Mammary epithelial cell (primary cell): ENCODE results near the gene ZBTB5.

Source experiments
- EZH2 ChIP-seq: IDR thresholded peaks from 2 replicates; pipeline ENCODE4 v1.6.1; 2012; ENCODE audit warnings: low read length, inconsistent platforms, borderline replicate concordance
- TF ChIP-seq, protein P1 (sequence below), 2 donors: IDR thresholded peaks in 1 of 2; conservative IDR thresholded peaks in 1 of 2; 2 replicates each; pipeline ENCODE4 v1.5.1; 2011 to 2012; ENCODE audit warnings: inconsistent platforms in 2 of 2, low read length in 2 of 2, mild to moderate bottlenecking in 2 of 2, control low read depth in 1 of 2, low read depth in 1 of 2; ENCODE audit not compliant: insufficient read depth in 1 of 2; ENCODE audit errors: extremely low read depth in 1 of 2

GRCh38 chr9:37504605-37505004 lies 39.4 kb upstream of the ZBTB5 start:
- TF ChIP-seq, protein P1, sequence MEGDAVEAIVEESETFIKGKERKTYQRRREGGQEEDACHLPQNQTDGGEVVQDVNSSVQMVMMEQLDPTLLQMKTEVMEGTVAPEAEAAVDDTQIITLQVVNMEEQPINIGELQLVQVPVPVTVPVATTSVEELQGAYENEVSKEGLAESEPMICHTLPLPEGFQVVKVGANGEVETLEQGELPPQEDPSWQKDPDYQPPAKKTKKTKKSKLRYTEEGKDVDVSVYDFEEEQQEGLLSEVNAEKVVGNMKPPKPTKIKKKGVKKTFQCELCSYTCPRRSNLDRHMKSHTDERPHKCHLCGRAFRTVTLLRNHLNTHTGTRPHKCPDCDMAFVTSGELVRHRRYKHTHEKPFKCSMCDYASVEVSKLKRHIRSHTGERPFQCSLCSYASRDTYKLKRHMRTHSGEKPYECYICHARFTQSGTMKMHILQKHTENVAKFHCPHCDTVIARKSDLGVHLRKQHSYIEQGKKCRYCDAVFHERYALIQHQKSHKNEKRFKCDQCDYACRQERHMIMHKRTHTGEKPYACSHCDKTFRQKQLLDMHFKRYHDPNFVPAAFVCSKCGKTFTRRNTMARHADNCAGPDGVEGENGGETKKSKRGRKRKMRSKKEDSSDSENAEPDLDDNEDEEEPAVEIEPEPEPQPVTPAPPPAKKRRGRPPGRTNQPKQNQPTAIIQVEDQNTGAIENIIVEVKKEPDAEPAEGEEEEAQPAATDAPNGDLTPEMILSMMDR (conservative IDR thresholded peaks at IDR 0.05 in 1 of 2, IDR thresholded peaks at IDR 0.05 in 1 of 2; ENCODE audit: extremely low read depth in 1 of 2, insufficient read depth in 1 of 2, low read depth in 1 of 2, low read length in 2 of 2): no peak
- no peak for TF ChIP-seq EZH2
